Body of pancreas (tissue), 4 donors: ENCODE results near the gene OBI1. TPM values are rescaled to one million over a fixed set of nuclear protein-coding genes. Genes with fewer than 3 reads are reported as not detected.

ENCODE experiments used
- ATAC-seq: fragments of 150-250 bp; one replicate; pipeline ENCODE4 v1.9.1; 2016
- DNase-seq, 4 donors: peaks; one replicate each; pipeline ENCODE4 v3.0.0-alpha.2; 2019
- H3K27ac ChIP-seq, 4 donors: fragments of 200-600 bp; sonication (generic); 1 replicate in 3 of 4; 2 replicates in 1 of 4; pipeline versions ENCODE4 v1.5.1 to v1.6.1; 2016 to 2019; ENCODE audit warnings: mild to moderate bottlenecking in 1 of 4, mixed read lengths in 1 of 4, moderate library complexity in 1 of 4
- H3K27me3 ChIP-seq, 2 donors: fragments of 200-600 bp; sonication (generic); one replicate each; pipeline ENCODE4 v1.6.0; 2016; ENCODE audit warnings: mild to moderate bottlenecking in 1 of 2
- H3K36me3 ChIP-seq, 2 donors: fragments of 200-600 bp; sonication (generic); replicated peaks in 1 of 2; 2 replicates each; pipeline ENCODE4 v1.5.1; 2016; ENCODE audit warnings: low read depth in 2 of 2; ENCODE audit not compliant: insufficient read depth in 1 of 2
- H3K4me1 ChIP-seq: fragments of 200-600 bp; sonication (generic); one replicate; pipeline ENCODE4 v1.6.0; 2016
- H3K4me3 ChIP-seq, 2 donors: fragments of 200-600 bp; sonication (generic); 1 replicate in 1 of 2; 2 replicates in 1 of 2; pipeline ENCODE4 v1.5.1; 2016 to 2019
- H3K9me3 ChIP-seq, 3 donors: fragments of 200-600 bp; sonication (generic); 1 replicate in 2 of 3; 2 replicates in 1 of 3; pipeline ENCODE4 v1.5.1; 2016
- POLR2A ChIP-seq, 3 donors: fragments of 450-650 bp; IDR thresholded peaks; one replicate each; pipeline ENCODE4 v1.6.1; 2016; ENCODE audit warnings: antibody characterized with exemption in 3 of 3, mild to moderate bottlenecking in 2 of 3
- WGBS, 2 donors: methylation state at CpG; one replicate each; pipeline ENCODE4 v1.1.5; 2017; 5-methylcytosine and 5-hydroxymethylcytosine counted together
- intact Hi-C: fragments of 100-400 bp; cut with DNase I; formaldehyde crosslinking; loops from one replicate; pipeline ENCODE4 v1.15.1; 2023
- total RNA-seq, 2 donors: library from RNA; depleted of rRNA; stranded (reverse); fragments of >200 nt; gene quantifications; one replicate each; pipeline ENCODE4 v1.1.0, GENCODE V29; 2016
- TF ChIP-seq, protein P1 (sequence below), 7 experiments: fragments of 450-650 bp in 4 of 7; fragments of 200-600 bp in 3 of 7; sonication (generic) in 3 of 7; IDR thresholded peaks; one replicate each; pipeline ENCODE4 v1.5.1; 2016 to 2019; ENCODE audit warnings: antibody characterized with exemption in 7 of 7

OBI1 gene
- total RNA-seq, 2 donors from 2014 or later: 3.3 to 8.6 TPM

DNA sequence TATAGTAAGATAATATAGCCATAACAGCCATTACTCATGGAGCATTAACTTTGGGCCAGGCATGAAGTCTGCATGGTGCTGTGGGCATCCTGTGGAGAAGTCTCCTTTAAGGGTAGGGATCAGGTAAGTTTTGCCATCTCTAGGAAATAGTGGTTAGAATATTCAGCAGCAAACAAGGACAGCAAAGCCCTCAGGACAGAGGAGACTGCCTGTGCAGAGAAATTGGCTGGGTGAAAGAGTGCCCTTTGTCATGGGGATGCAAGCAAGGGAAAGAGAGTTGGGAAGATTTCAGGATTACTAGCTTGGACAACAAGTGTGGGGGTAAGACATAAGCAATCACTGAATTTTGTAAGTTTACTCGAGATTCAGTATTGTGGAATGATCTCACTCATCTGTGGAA lies 15.7 kb upstream of the OBI1 start:
- intact Hi-C loops: no loop called here
- H3K4me1 ChIP-seq: no peaks in the 10 kb centered on the region
- no peaks in the 10 kb centered on the region for H3K27me3 ChIP-seq
- no peak for TF ChIP-seq POLR2A (IDR thresholded peaks at IDR 0.05)
- TF ChIP-seq, protein P1, sequence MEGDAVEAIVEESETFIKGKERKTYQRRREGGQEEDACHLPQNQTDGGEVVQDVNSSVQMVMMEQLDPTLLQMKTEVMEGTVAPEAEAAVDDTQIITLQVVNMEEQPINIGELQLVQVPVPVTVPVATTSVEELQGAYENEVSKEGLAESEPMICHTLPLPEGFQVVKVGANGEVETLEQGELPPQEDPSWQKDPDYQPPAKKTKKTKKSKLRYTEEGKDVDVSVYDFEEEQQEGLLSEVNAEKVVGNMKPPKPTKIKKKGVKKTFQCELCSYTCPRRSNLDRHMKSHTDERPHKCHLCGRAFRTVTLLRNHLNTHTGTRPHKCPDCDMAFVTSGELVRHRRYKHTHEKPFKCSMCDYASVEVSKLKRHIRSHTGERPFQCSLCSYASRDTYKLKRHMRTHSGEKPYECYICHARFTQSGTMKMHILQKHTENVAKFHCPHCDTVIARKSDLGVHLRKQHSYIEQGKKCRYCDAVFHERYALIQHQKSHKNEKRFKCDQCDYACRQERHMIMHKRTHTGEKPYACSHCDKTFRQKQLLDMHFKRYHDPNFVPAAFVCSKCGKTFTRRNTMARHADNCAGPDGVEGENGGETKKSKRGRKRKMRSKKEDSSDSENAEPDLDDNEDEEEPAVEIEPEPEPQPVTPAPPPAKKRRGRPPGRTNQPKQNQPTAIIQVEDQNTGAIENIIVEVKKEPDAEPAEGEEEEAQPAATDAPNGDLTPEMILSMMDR (IDR thresholded peaks at IDR 0.05): no peak
- WGBS, 2 donors: 7 to 25% methylated on average over 1 of the region's 1 CpG
- DNase-seq (no peak), ATAC-seq (no peak)
- H3K4me3 ChIP-seq: no peak overlapping the region
- no peaks in the 10 kb centered on the region for H3K9me3 ChIP-seq
- H3K27ac ChIP-seq: no peak overlapping the region
- H3K36me3 ChIP-seq: no peaks in the 10 kb centered on the region

DNA sequence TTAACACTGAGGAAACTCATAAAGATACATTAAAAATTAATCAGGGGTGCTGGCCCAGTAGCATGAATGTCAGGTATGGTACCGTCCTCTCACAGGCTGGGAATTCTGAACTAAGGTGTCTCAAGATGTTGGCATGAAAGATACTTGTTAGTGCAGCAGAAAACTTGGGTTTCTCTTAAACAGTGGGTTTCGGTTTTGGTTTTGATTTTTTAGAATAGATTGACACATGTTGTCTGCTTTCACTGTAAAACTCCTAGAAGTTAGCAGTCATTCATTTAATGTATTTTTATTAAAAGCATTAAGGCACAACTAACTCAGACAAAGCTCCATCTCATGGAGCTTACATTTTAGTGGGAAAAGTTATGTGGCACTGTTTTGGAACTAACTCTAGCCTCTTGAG lies 3.5 kb upstream of the OBI1 start:
- Histone ChIP-seq H3K27ac (no peak overlapping the region), H3K36me3 (no peaks in the 10 kb centered on the region), H3K9me3 (no peaks in the 10 kb centered on the region), H3K4me1 (peaks cover 11% of the 10 kb centered on the region), H3K4me3 (no peak overlapping the region), H3K27me3 (no peaks in the 10 kb centered on the region)
- ATAC-seq: no peak
- WGBS, 2 donors: 63 to 70% methylated on average over 2 of the region's 2 CpGs
- no peak for DNase-seq
- TF ChIP-seq POLR2A (IDR thresholded peaks at IDR 0.05): no peak
- TF ChIP-seq, protein P1 (IDR thresholded peaks at IDR 0.05): no peak
- intact Hi-C loops: no loop called here

DNA sequence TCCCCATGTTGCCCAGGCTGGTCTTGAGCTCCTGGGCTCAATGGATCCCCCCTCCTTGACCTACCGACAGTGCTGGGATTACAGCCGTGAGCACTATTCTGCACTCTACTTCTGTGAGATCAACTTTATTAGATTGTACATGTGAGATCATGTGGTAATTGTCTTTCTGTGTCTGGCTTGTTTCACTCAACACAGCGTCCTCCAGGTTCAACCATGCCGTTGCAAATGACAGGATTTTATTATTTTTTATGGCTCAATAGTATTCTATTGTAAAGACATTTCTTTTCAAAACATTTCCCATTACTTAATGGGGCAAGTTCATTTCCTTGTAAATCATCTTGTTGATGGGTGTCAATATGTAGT lies 1.5 kb upstream of the OBI1 start:
- ATAC-seq (no peak), DNase-seq (no peak)
- peaks cover 13% of the 10 kb centered on the region for H3K4me1 ChIP-seq
- H3K27ac ChIP-seq: no peak overlapping the region
- H3K4me3 ChIP-seq: no peak overlapping the region
- 81 to 83% methylated on average over 4 of the region's 4 CpGs for WGBS, 2 donors
- no peaks in the 10 kb centered on the region for H3K36me3 ChIP-seq
- intact Hi-C loops: no loop called here
- no peaks in the 10 kb centered on the region for H3K9me3 ChIP-seq
- no peaks in the 10 kb centered on the region for H3K27me3 ChIP-seq
- TF ChIP-seq, protein P1 (IDR thresholded peaks at IDR 0.05): no peak
- no peak for TF ChIP-seq POLR2A (IDR thresholded peaks at IDR 0.05)

DNA sequence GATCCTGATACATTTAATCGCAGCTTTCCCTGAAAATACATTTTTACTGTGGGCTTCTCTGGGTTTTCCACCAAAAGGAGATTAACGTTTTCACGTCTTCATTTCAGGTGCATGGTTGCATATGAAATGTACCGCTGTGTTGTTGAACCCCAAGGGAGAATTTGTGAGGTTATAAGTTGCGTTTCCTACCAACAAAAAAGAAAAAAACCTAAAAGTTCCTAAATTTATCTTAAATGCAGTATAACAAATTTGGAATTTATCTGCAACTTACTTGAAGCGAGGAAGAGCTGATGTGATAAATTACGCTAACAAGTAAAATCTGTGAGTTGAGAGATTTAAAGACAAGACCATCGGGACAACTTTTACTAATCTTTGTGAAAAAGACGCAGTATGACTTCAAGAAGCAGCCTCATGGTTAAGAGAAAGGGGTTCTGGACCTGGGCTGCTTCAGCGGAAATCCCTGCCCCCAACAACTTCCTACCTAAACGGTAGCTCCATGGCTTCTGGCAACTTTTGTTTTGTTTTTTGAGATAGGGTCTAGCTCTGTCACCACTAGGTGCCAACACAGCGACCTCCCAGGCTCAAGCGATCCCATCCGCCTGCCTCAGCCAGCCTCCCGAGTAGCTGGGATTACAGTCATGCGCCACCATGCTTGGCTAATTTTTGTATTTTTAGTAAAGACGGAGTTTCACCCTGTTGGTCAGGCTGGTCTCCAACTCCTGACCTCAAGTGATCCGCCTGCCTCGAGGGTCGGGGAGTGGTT lies 958 bp upstream of the OBI1 start:
- H3K27me3 ChIP-seq: no peaks in the 10 kb centered on the region
- ATAC-seq: no peak
- TF ChIP-seq, protein P1 (IDR thresholded peaks at IDR 0.05): no peak
- TF ChIP-seq POLR2A (IDR thresholded peaks at IDR 0.05): no peak
- intact Hi-C loops: no loop called here
- H3K27ac ChIP-seq: no peak overlapping the region
- no peaks in the 10 kb centered on the region for H3K36me3 ChIP-seq
- H3K4me1 ChIP-seq: peaks cover 13% of the 10 kb centered on the region
- WGBS, 2 donors: 9 to 17% methylated on average over 20 of the region's 20 CpGs
- no peaks in the 10 kb centered on the region for H3K9me3 ChIP-seq
- peak in 3 of 4 donors; percentile 5 to 14 (median 11) for DNase-seq
- peak overlapping the region in 1 of 2 donors; percentile 73 for H3K4me3 ChIP-seq

DNA sequence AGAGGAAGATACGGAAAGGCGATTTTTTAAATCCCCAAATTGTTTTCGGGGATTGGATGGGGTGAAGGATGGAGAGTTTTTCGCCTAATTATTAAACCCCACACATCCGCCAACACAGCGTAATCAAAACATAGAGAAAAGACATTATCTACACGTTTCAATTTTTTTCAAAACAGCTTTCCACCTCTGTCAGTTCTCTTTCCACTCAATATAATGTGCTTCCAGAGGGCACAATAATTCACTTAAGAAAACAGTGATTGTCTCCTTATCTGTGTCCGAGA lies 435 bp upstream of the OBI1 start:
- Histone ChIP-seq H3K4me3 (peak overlapping the region; percentile 73 to 83), H3K27ac (no peak overlapping the region), H3K4me1 (peaks cover 13% of the 10 kb centered on the region), H3K36me3 (no peaks in the 10 kb centered on the region), H3K27me3 (no peaks in the 10 kb centered on the region), H3K9me3 (no peaks in the 10 kb centered on the region)
- 0 to 1% methylated on average over 8 of the region's 8 CpGs for WGBS, 2 donors
- intact Hi-C loops: no loop called here
- TF ChIP-seq, protein P1 (IDR thresholded peaks at IDR 0.05): no peak
- TF ChIP-seq POLR2A (IDR thresholded peaks at IDR 0.05): no peak
- no peak for DNase-seq
- ATAC-seq: no peak
